Measurements from ENCODE around the gene SLC44A5.

Gene SLC44A5

GRCh38 chr1:75630998-75631397, 20.1 kb upstream of the SLC44A5 start:
- DNase-seq (ENCODE audit: low read depth), result peak; percentile 21
- TF ChIP-seq, protein P1, sequence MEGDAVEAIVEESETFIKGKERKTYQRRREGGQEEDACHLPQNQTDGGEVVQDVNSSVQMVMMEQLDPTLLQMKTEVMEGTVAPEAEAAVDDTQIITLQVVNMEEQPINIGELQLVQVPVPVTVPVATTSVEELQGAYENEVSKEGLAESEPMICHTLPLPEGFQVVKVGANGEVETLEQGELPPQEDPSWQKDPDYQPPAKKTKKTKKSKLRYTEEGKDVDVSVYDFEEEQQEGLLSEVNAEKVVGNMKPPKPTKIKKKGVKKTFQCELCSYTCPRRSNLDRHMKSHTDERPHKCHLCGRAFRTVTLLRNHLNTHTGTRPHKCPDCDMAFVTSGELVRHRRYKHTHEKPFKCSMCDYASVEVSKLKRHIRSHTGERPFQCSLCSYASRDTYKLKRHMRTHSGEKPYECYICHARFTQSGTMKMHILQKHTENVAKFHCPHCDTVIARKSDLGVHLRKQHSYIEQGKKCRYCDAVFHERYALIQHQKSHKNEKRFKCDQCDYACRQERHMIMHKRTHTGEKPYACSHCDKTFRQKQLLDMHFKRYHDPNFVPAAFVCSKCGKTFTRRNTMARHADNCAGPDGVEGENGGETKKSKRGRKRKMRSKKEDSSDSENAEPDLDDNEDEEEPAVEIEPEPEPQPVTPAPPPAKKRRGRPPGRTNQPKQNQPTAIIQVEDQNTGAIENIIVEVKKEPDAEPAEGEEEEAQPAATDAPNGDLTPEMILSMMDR (IDR thresholded peaks at IDR 0.05; ENCODE audit: insufficient read depth, low read depth, low read length, missing control alignments), result no peak
- H3K4me3 ChIP-seq (ENCODE audit: low read length), result no peak overlapping the region

DNA sequence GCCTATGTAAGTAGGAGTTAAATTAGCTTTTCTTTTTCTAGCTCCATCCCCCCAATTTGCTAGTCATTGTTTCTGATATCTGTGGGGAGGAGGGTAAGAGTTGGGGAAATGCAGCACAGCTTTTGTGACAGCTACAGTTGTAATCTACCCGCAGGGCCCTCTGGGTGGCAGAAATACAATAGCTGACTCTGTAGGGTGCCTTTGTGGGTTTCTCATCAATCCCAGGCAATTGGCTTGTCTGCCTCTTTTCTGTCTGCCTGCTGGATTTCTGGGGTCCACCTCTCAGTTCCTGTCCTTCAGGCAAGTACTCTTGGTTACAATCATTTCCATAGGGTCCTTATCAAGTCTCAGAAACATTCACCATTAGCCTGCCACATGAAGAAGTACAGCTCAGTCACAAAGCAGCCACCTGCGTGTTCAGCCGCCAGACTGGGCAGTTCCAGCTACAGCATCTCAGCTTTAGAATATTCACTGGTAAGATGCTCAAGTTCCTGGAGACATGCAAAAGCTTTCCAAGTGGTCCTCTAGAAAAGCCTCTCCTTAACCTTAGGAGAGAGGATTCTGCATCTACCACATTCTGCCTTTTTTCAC, 19.2 kb upstream of the SLC44A5 start:
- TF ChIP-seq, protein P1 (IDR thresholded peaks at IDR 0.05; ENCODE audit: insufficient read depth, low read depth, low read length, missing control alignments), result no peak
- DNase-seq (ENCODE audit: low read depth), result no peak
- H3K4me3 ChIP-seq (ENCODE audit: low read length), result no peak overlapping the region

- TF ChIP-seq, protein P1 (IDR thresholded peaks at IDR 0.05; ENCODE audit: insufficient read depth, low read depth, low read length, missing control alignments), result no peak
- no peak for DNase-seq (ENCODE audit: low read depth)
- H3K4me3 ChIP-seq (ENCODE audit: low read length), result no peak overlapping the region
These were observed 14.9 kb upstream of the SLC44A5 start for GRCh38 chr1:75625795-75626194.

- TF ChIP-seq, protein P1 (IDR thresholded peaks at IDR 0.05; ENCODE audit: insufficient read depth, low read depth, low read length, missing control alignments), result no peak
- H3K4me3 ChIP-seq (ENCODE audit: low read length), result no peak overlapping the region
- peak; percentile 36 for DNase-seq (ENCODE audit: low read depth)
These were observed 7.5 kb upstream of the SLC44A5 start for GRCh38 chr1:75618382-75618781.

GRCh38 chr1:75616436-75617433, 5.8 kb upstream of the SLC44A5 start:
- TF ChIP-seq, protein P1 (IDR thresholded peaks at IDR 0.05; ENCODE audit: insufficient read depth, low read depth, low read length, missing control alignments), result no peak
- no peak overlapping the region for H3K4me3 ChIP-seq (ENCODE audit: low read length)
- peak; percentile 45 for DNase-seq (ENCODE audit: low read depth)

- peak; percentile 45 for DNase-seq (ENCODE audit: low read depth)
- TF ChIP-seq, protein P1 (IDR thresholded peaks at IDR 0.05; ENCODE audit: insufficient read depth, low read depth, low read length, missing control alignments), result no peak
- peak overlapping the region; percentile 10 for H3K4me3 ChIP-seq (ENCODE audit: low read length)
These were observed 4.9 kb upstream of the SLC44A5 start for GRCh38 chr1:75615613-75616435.

Measured in epithelial cell of esophagus (primary cell).